Upper lobe of left lung (tissue), 6 donors: Measurements from ENCODE around the gene MICAL3. TPM values are rescaled to one million over a fixed set of nuclear protein-coding genes. Genes with fewer than 3 reads are reported as not detected.

Experiments
- ATAC-seq, 2 donors: fragments of 200-7000 bp; cut with Tn5 transposase; one replicate each; pipeline ENCODE4 v1.9.1; 2022; ENCODE audit warnings: mild to moderate bottlenecking in 2 of 2, moderate library complexity in 2 of 2; ENCODE audit not compliant: low FRiP score in 2 of 2
- DNase-seq, 2 donors: peaks; one replicate each; pipeline ENCODE4 v3.0.0-alpha.2; 2019 to 2020
- H3K27ac ChIP-seq, 4 donors: fragments of 200-600 bp; sonication (generic); one replicate each; pipeline ENCODE4 v1.5.1; 2016 to 2019
- H3K27me3 ChIP-seq, 4 donors: fragments of 200-600 bp; sonication (generic); one replicate each; pipeline ENCODE4 v1.5.1; 2017 to 2019
- H3K36me3 ChIP-seq, 4 donors: fragments of 200-600 bp; sonication (generic); one replicate each; pipeline ENCODE4 v1.5.1; 2016 to 2019
- H3K4me1 ChIP-seq, 4 donors: fragments of 200-600 bp; sonication (generic); one replicate each; pipeline ENCODE4 v1.5.1; 2018 to 2019
- H3K4me3 ChIP-seq, 4 donors: fragments of 200-600 bp; sonication (generic); one replicate each; pipeline ENCODE4 v1.5.1; 2017 to 2019; ENCODE audit warnings: mild to moderate bottlenecking in 2 of 4, moderate library complexity in 1 of 4
- H3K9me3 ChIP-seq, 4 donors: fragments of 200-600 bp; sonication (generic); one replicate each; pipeline ENCODE4 v1.5.1; 2018 to 2019
- EP300 ChIP-seq, 4 donors: sonication (generic); formaldehyde crosslinking; IDR thresholded peaks; one replicate each; pipeline ENCODE4 v1.5.1; 2017; ENCODE audit warnings: antibody characterized with exemption in 4 of 4, control low read depth in 2 of 4
- POLR2A ChIP-seq, 4 donors: fragments of 450-650 bp; IDR thresholded peaks; one replicate each; pipeline ENCODE4 v1.5.1; 2016 to 2017; ENCODE audit warnings: antibody characterized with exemption in 4 of 4, mild to moderate bottlenecking in 2 of 4
- POLR2AphosphoS5 ChIP-seq, 2 donors: sonication (generic); formaldehyde crosslinking; IDR thresholded peaks; one replicate each; pipeline ENCODE4 v1.5.1; 2017; ENCODE audit warnings: antibody characterized with exemption in 2 of 2
- WGBS, 2 donors: methylation state at CpG; one replicate each; pipeline ENCODE4 v1.1.5; 2017 to 2018; 5-methylcytosine and 5-hydroxymethylcytosine counted together
- total RNA-seq, 6 donors: library from RNA; depleted of rRNA in 4 of 6; stranded (reverse); fragments of >200 nt in 4 of 6; gene quantifications; one replicate each; pipeline versions ENCODE4 v1.1.0 to v1.2.1, GENCODE V29; 2016 to 2021
- TF ChIP-seq, protein P1 (sequence below), 6 experiments: fragments of 450-650 bp in 4 of 6; fragments of 200-600 bp in 2 of 6; sonication (generic) in 2 of 6; IDR thresholded peaks; one replicate each; pipeline ENCODE4 v1.5.1; 2016 to 2019; ENCODE audit warnings: antibody characterized with exemption in 6 of 6
- donor health status: DM: no; HTN: no; CAD: no; lungs with moderate emphysema.
- donor health status: DM: no; HTN: yes; CAD: no; lungs with severe emphysema.

The MICAL3 gene
- total RNA-seq, 6 donors from 2014 or later = 6.4 to 39.8 (median 23.4) TPM

DNA sequence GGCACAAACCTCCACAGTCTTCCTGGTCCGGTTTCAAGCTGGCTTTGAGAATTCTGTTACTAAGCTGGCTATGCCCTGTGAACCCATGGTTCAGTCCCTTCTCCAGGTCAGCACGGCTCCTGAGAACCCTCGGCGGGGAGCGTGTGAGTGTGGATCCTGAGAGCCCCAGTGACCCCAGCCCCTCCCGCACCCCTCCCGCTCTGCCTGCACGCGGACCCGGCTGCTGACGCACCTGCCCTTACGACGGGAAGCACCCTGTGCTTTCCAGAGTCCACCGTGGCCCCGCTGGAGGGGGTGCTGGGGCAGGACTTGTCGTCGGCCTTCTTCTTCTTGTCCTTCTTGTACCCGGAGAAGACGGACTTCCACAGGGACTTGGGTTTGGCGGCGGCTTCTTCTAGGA lies 207.3 kb downstream of the MICAL3 start:
- H3K4me3 ChIP-seq = no peak overlapping the region
- H3K36me3 ChIP-seq = peaks cover 0 to 66% (median 23%) of the 10 kb centered on the region in 4 donors
- WGBS, 2 donors = 96 to 98% methylated on average over 21 of the region's 21 CpGs
- no peak overlapping the region for H3K27ac ChIP-seq
- TF ChIP-seq, protein P1, sequence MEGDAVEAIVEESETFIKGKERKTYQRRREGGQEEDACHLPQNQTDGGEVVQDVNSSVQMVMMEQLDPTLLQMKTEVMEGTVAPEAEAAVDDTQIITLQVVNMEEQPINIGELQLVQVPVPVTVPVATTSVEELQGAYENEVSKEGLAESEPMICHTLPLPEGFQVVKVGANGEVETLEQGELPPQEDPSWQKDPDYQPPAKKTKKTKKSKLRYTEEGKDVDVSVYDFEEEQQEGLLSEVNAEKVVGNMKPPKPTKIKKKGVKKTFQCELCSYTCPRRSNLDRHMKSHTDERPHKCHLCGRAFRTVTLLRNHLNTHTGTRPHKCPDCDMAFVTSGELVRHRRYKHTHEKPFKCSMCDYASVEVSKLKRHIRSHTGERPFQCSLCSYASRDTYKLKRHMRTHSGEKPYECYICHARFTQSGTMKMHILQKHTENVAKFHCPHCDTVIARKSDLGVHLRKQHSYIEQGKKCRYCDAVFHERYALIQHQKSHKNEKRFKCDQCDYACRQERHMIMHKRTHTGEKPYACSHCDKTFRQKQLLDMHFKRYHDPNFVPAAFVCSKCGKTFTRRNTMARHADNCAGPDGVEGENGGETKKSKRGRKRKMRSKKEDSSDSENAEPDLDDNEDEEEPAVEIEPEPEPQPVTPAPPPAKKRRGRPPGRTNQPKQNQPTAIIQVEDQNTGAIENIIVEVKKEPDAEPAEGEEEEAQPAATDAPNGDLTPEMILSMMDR (IDR thresholded peaks at IDR 0.05) = no peak
- TF ChIP-seq EP300 (IDR thresholded peaks at IDR 0.05) = no peak
- TF ChIP-seq POLR2A (IDR thresholded peaks at IDR 0.05) = no peak
- no peak for TF ChIP-seq POLR2AphosphoS5 (IDR thresholded peaks at IDR 0.05)
- no peak for DNase-seq
- H3K4me1 ChIP-seq = no peaks in the 10 kb centered on the region
- no peak for ATAC-seq
- H3K9me3 ChIP-seq = no peaks in the 10 kb centered on the region
- H3K27me3 ChIP-seq = no peaks in the 10 kb centered on the region

GRCh38 chr22:17816649-17817048 lies 207.7 kb downstream of the MICAL3 start:
- Histone ChIP-seq H3K4me3 (no peak overlapping the region), H3K36me3 (peaks cover 0 to 66% (median 23%) of the 10 kb centered on the region in 4 donors), H3K9me3 (no peaks in the 10 kb centered on the region), H3K27me3 (no peaks in the 10 kb centered on the region), H3K27ac (no peak overlapping the region), H3K4me1 (no peaks in the 10 kb centered on the region)
- TF ChIP-seq, protein P1 (IDR thresholded peaks at IDR 0.05) = no peak
- TF ChIP-seq EP300 (IDR thresholded peaks at IDR 0.05) (no peak), POLR2A (IDR thresholded peaks at IDR 0.05) (no peak), POLR2AphosphoS5 (IDR thresholded peaks at IDR 0.05) (no peak)
- DNase-seq = no peak
- no peak for ATAC-seq
- 93 to 95% methylated on average over 11 to 14 of the region's 14 CpGs for WGBS, 2 donors

DNA sequence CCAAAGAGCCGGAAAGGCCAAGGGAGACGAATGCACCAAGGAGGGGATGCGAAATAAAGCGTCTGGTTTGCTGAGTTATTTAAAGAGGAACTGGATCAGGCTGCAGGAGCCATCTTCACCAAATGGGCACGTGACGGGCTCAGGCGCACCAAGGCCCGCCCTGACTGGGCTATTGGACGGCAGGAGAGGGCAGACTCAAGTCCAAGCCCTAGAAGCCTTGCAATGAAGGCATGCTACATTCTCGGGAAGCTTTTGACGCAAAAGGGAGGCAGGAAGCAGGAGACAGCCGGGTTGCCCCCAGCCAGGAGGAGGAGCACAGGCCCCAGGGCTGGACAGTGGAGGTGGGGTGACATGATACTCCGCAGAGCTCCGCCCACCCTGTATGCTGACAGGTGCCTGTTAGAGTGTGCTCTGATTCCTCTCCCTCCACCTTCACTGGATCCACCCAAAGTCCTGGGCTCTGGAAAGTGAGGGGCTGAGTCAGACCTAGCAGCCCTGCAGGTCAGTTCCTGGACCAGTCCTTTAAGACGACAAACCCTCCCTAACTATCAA lies 208.6 kb downstream of the MICAL3 start:
- TF ChIP-seq POLR2AphosphoS5 (IDR thresholded peaks at IDR 0.05) (no peak), EP300 (IDR thresholded peaks at IDR 0.05) (no peak), POLR2A (IDR thresholded peaks at IDR 0.05) (no peak)
- TF ChIP-seq, protein P1 (IDR thresholded peaks at IDR 0.05) = no peak
- Histone ChIP-seq H3K36me3 (peaks cover 0 to 62% (median 19%) of the 10 kb centered on the region in 4 donors), H3K9me3 (no peaks in the 10 kb centered on the region), H3K27ac (no peak overlapping the region), H3K4me1 (no peaks in the 10 kb centered on the region), H3K27me3 (no peaks in the 10 kb centered on the region), H3K4me3 (no peak overlapping the region)
- WGBS, 2 donors = 89 to 95% methylated on average over 12 to 15 of the region's 15 CpGs
- no peak for ATAC-seq
- DNase-seq = no peak

DNA sequence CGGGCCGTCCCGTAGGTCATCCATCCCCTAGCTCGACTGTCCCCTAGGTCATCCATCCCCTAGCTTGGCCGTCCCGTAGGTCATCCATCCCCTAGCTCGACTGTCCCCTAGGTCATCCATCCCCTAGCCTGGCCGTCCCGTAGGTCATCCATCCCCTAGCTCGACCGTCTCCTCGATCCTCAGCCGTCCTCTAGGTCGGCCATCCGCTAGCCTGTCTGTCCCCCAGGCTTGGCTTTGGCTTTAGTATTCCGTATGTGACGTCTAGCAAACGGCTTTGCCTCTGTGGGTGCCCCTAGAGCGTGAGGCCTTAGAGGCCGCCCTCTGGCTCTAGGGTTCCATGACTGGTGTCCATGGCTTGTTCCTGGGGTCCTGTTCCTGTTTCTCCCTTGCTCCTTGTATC lies 209.5 kb downstream of the MICAL3 start:
- WGBS, 2 donors = 87 to 95% methylated on average over 20 of the region's 20 CpGs
- DNase-seq (no peak), ATAC-seq (no peak)
- no peaks in the 10 kb centered on the region for H3K9me3 ChIP-seq
- H3K4me3 ChIP-seq = no peak overlapping the region
- no peaks in the 10 kb centered on the region for H3K4me1 ChIP-seq
- H3K36me3 ChIP-seq = peaks cover 0 to 70% (median 20%) of the 10 kb centered on the region in 4 donors
- TF ChIP-seq, protein P1 (IDR thresholded peaks at IDR 0.05) = no peak
- no peak for TF ChIP-seq POLR2AphosphoS5 (IDR thresholded peaks at IDR 0.05)
- no peak for TF ChIP-seq POLR2A (IDR thresholded peaks at IDR 0.05)
- no peak for TF ChIP-seq EP300 (IDR thresholded peaks at IDR 0.05)
- H3K27me3 ChIP-seq = no peaks in the 10 kb centered on the region
- no peak overlapping the region for H3K27ac ChIP-seq

GRCh38 chr22:17814084-17814483 lies 210.3 kb downstream of the MICAL3 start:
- TF ChIP-seq EP300 (IDR thresholded peaks at IDR 0.05) (no peak), POLR2AphosphoS5 (IDR thresholded peaks at IDR 0.05) (no peak), POLR2A (IDR thresholded peaks at IDR 0.05) (no peak)
- TF ChIP-seq, protein P1 (IDR thresholded peaks at IDR 0.05) = no peak
- WGBS, 2 donors = 87 to 89% methylated on average over 6 of the region's 6 CpGs

More at GRCh38 chr22:17814084-17814483, 210.3 kb downstream of the MICAL3 start:
- Histone ChIP-seq H3K27me3 (no peaks in the 10 kb centered on the region), H3K4me3 (no peak overlapping the region), H3K4me1 (no peaks in the 10 kb centered on the region), H3K36me3 (peaks cover 0 to 68% (median 18%) of the 10 kb centered on the region in 4 donors), H3K27ac (no peak overlapping the region), H3K9me3 (no peaks in the 10 kb centered on the region)
- ATAC-seq = no peak
- no peak for DNase-seq
